Spinal cord (tissue), 10 donors: ENCODE data around the gene KIAA2012. TPM values are rescaled to one million over a fixed set of nuclear protein-coding genes. Genes with fewer than 3 reads are reported as not detected.
"Not testable (repeated sequence)": the region's sequence is repeated elsewhere in the genome, so short reads cannot be mapped to it uniquely, and the experiment has no call there.

Experiments used
- DNase-seq, 6 donors: peaks; one replicate each; pipeline versions ENCODE4 v3.0.0 to v3.0.0-alpha.2; 2013 to 2015; ENCODE audit warnings: low spot score in 6 of 6, low read depth in 4 of 6
- H3K27ac ChIP-seq: one replicate; pipeline ENCODE4 v1.5.1; 2013; ENCODE audit warnings: low read depth, low read length, control low read depth
- H3K27me3 ChIP-seq: one replicate; pipeline ENCODE4 v1.6.1; 2013; ENCODE audit warnings: low read length; ENCODE audit not compliant: control insufficient read depth, insufficient read depth
- H3K36me3 ChIP-seq: one replicate; pipeline ENCODE4 v1.6.1; 2013; ENCODE audit warnings: low read length; ENCODE audit not compliant: control insufficient read depth, insufficient read depth
- H3K4me1 ChIP-seq: one replicate; pipeline ENCODE4 v1.6.1; 2013; ENCODE audit warnings: low read length; ENCODE audit not compliant: control insufficient read depth, insufficient read depth
- H3K4me3 ChIP-seq: one replicate; pipeline ENCODE4 v1.5.1; 2013; ENCODE audit warnings: low read depth, low read length, control low read depth
- H3K9me3 ChIP-seq: one replicate; pipeline ENCODE4 v1.6.1; 2013; ENCODE audit warnings: low read length; ENCODE audit not compliant: control insufficient read depth, insufficient read depth
- WGBS: methylation state at CpG from one replicate; pipeline ENCODE4 v1.1.5; 2013; ENCODE audit warnings: missing lambda C conversion rate; ENCODE audit not compliant: insufficient coverage; 5-methylcytosine and 5-hydroxymethylcytosine counted together
- polyA plus RNA-seq, 2 donors: library from polyadenylated mRNA; unstranded; fragments of 120-200 nt; gene quantifications; one replicate each; pipeline ENCODE4 v1.2.1, GENCODE V29; 2013; ENCODE audit not compliant: insufficient read length in 2 of 2
- small RNA-seq: library from RNA; depleted of rRNA; stranded (forward); fragments of <200 nt; gene quantifications from one replicate; pipeline ENCODE3, GENCODE V24; 2014; ENCODE audit warnings: low replicate concordance
- total RNA-seq, 2 donors: library from RNA; depleted of rRNA in 1 of 2; stranded (reverse); fragments of 120-200 nt in 1 of 2; fragments of >200 nt in 1 of 2; gene quantifications; one replicate each; pipeline versions ENCODE4 v1.2.3 to v1.2.4, GENCODE V29; 2013 to 2014
- donor health status: healthy.

The KIAA2012 gene
- total and polyA plus RNA-seq, 4 donors = 1.2 to 5.7 (median 5.1) TPM

GRCh38 chr2:202238234-202239197, 165.5 kb downstream of the KIAA2012 start, which contains the start of gene SUMO1:
Gene SUMO1, minus strand, starts transcription at chr2:202238597. Its CDS starts 146 bp downstream, at chr2:202238451.
- Histone ChIP-seq H3K9me3 (no peaks in the 10 kb centered on the region), H3K4me3 (peak within 1 kb of the TSS; percentile 93), H3K4me1 (peaks cover 17% of the 10 kb centered on the region), H3K27ac (peak within 1 kb of the TSS; percentile 96), H3K27me3 (no peaks in the 10 kb centered on the region), H3K36me3 (no peaks in the 10 kb centered on the region)
- DNase-seq = peak; percentile 89 to 99 (median 94)
- WGBS = under 1% methylated on average over 35 of the region's 54 CpGs

- WGBS = no CpG with 5 or more reads among the region's 5 CpGs
- DNase-seq, H3K9me3 ChIP-seq, H3K27ac ChIP-seq, H3K4me1 ChIP-seq, H3K27me3 ChIP-seq, H3K36me3 ChIP-seq, H3K4me3 ChIP-seq: not testable (repeated sequence)
Measured at GRCh38 chr2:202247710-202248109, 174.7 kb downstream of the KIAA2012 start.

- H3K27me3 ChIP-seq = no peaks in the 10 kb centered on the region
- WGBS = 80% methylated on average over 3 of the region's 10 CpGs
- no peak for DNase-seq
- H3K9me3 ChIP-seq = no peaks in the 10 kb centered on the region
- no peak overlapping the region for H3K27ac ChIP-seq
- H3K4me3 ChIP-seq = no peak overlapping the region
- H3K36me3 ChIP-seq = no peaks in the 10 kb centered on the region
- no peaks in the 10 kb centered on the region for H3K4me1 ChIP-seq
Measured at GRCh38 chr2:202249521-202250253, 176.6 kb downstream of the KIAA2012 start.

GRCh38 chr2:202251494-202251893, 178.4 kb downstream of the KIAA2012 start:
- H3K4me3 ChIP-seq = no peak overlapping the region
- no peaks in the 10 kb centered on the region for H3K36me3 ChIP-seq
- H3K27ac ChIP-seq = no peak overlapping the region
- no peaks in the 10 kb centered on the region for H3K4me1 ChIP-seq
- WGBS = no CpG with 5 or more reads among the region's 5 CpGs
- DNase-seq = no peak
- no peaks in the 10 kb centered on the region for H3K9me3 ChIP-seq
- no peaks in the 10 kb centered on the region for H3K27me3 ChIP-seq

Small RNA genes within 50 kb of the gene (small RNA-seq; reads per million reads assigned to genes)
- not detected for gene AC079354.2

Other genes starting within 250 kb of the KIAA2012 start
- 10 to 100 TPM; 18.5 to 26.4 TPM for gene FZD7, start 39.4 kb upstream of the KIAA2012 start, total RNA-seq
- gene FZD7, start 39.4 kb upstream of the KIAA2012 start, polyA plus RNA-seq = 10 to 100 TPM; 20.5 to 25.2 TPM
- 100 to 1,000 TPM; 111 to 116 TPM for gene SUMO1, start 165.3 kb downstream of the KIAA2012 start, total RNA-seq
- 100 to 1,000 TPM; 143 to 151 TPM for gene SUMO1, start 165.3 kb downstream of the KIAA2012 start, polyA plus RNA-seq
- gene NOP58, start 192.5 kb downstream of the KIAA2012 start, total RNA-seq = 10 to 100 TPM; 55.4 to 63.5 TPM
- 10 to 100 TPM; 65.5 to 67.8 TPM for gene NOP58, start 192.5 kb downstream of the KIAA2012 start, polyA plus RNA-seq